GM21515 (cell line): ENCODE results near the gene TSPAN9.
"Not testable (repeated sequence)": the region's sequence is repeated elsewhere in the genome, so short reads cannot be mapped to it uniquely, and the experiment has no call there.

Experiments
- ATAC-seq: cut with Tn5 transposase; IDR thresholded peaks from one replicate; pipeline ENCODE4 v1.9.1; 2021; ENCODE audit not compliant: unreplicated experiment

The TSPAN9 gene

DNA sequence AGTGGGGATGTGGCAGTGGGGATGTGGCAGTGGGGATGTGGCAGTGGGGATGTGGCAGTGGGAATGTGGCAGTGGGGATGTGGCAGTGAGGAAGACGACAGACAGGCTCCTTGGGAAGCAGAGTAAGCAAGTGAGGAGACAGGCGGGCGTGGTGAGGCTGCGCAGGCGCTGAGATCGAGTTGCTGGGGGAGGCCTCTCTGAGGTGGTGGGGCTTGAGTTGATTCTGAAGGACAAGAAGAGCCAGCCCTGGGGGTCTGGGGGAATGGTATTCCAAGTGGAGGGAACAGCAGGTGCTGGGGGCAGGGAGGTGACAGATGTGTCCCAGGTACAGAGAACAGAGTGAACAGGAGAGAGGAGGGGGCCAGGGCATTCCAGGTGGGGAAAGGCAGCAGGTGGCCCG, 33.8 kb upstream of the TSPAN9 start:
- ATAC-seq: no peak

DNA sequence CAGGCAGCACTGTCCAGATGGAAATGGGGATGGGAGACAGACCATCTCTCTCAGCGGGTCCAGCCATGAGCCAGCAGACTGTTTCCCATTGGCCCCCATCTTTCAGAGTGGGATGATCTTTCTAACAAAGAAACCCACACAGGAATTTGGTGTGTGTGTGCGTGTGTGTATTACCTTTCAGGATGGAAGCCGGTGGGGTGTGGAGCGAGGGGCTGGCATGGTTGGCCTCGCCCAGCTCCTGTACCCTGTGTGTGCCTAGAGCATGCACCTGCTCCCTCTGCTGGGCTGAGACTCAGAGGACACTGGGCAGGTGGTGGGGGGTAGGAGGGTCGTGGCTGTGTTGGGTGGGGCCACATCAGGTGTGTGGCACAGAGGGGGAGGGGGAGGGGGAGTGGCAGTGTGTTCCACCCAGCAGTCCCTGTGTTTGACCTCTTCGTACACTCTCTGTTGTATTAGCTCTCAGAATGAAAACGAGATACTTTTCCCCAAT, 33.0 kb upstream of the TSPAN9 start:
- no peak for ATAC-seq

DNA sequence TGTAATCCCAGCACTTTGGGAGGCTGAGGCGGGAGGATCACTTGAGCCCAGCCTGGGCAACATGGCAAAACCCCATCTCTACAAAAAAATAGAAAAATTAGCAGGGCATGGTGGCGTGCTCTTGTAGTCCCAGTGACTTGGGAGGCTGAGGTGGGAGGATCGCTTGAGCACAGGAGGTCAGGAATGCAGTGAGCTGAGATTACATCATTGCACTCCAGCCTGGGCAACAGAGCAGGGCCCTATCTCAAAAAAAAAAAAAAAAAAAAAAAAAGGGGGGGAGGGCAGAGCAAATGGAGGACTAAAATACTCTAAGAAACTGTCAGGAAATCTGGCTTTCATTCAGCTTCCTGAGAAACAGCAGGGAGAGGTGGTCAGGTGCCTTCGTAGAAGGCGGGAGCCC, 31.7 kb upstream of the TSPAN9 start:
- ATAC-seq: no peak

DNA sequence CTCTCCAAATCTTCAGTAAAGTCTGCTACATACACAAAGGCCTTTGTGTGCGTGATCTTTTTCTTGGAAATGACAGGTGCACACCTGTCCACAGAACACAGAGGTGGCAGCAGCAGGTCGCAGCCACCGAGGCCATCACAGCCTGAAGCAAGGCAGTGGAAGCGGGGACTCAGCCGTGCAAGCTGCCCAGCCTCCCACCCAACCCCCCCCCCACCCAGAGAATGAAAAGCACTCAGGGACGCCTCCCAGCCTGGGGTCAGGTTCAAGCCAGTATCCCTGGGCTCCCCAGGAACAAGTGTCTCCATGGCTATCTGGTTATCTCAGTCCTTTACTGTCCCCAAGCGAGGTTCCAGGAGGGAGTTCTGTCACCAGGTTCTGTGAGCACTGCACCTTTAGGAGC, 31.2 kb upstream of the TSPAN9 start:
- ATAC-seq: no peak

DNA sequence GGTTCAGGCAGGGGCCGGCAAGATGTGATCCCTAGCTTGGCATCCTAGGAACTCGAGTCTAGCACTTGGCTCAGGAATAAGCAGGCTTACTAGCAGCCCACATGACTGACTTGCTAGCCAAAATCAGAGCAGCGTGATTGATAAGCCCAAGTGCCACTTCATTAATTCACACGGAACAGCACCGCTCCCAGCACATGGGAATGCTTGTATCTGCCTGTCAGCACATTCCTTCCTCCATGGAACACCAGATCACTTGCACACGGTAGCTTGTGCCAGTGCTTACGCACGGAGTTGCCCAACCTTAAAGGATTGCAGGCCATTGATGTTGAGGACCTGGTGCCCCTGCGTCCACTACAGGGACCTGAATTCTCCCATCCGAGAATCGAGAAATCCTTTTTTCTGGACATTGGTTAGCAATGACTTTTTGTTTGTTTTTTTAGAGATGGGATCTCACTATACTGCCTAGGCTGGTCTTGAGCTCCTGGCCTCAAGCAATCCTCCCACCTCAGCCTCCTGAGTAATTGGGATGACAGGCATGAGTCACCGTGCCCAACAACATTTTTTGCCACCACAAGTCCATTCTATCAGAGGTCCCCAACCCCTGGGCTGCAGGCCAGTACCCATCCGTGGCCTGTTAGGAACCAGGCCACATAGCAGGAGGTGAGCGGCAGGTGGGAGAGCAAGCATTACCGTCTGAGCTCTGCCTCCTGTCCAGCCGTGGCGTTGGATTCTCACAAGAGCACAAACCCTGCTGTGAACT, 30.6 kb upstream of the TSPAN9 start:
- ATAC-seq: no peak

DNA sequence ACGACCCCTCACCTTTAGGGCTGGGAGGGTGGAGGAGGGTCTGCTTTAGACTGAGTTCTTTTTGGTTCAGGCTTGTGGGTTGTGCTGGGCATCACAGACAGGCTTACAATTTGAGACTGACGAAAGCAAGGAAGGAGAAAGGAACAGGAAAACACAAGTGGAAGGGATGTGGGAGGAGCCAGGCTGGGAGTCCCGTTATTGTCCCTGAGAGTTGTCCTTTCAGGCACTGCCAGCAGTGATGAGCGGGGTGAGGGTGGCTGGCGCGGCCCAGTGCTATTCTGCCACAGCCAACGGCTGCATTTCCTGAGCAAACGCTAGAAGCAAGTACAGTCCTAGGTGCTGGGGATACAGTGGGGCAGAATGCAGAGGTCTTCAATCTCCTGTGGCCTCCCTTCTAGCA, 29.2 kb upstream of the TSPAN9 start:
- no peak for ATAC-seq

DNA sequence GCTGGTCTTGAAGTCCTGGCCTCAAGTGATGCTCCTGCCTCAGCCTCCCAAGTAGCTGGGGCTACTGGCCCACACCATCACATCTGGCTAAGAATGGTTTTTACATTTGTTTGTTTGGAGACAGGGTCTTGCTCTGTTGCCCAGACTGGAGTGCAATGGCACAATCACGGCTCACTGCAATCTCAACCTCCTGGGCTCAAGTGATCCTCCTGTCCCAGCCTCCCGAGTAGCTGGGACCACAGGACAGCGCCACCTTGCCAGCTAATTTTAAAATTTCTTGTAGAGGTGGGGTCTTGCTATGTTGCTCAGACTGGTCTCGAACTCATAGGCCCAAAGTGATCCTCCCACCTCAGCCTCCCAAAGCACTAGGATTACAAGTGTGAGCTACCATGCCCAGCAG, 28.6 kb upstream of the TSPAN9 start:
- ATAC-seq: no peak

DNA sequence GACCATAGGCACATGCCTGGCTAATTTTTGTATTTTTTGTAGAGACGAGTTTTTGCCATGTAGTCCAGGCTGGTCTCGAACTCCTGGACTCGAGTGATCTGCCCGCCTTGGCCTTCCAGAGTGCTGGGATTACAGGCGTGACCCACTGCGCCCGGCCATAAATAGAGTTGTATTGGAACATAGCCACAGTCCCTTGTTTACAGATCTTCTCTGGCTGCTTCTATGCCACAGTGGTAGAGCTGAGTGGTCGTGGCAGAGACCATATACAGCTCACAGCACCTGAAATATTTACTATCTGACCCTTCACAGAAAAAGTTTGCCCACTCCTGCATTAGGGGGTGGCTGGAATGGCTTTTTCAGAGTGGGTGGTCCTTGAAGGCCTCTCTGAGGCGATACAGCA, 28.0 kb upstream of the TSPAN9 start:
- no peak for ATAC-seq

DNA sequence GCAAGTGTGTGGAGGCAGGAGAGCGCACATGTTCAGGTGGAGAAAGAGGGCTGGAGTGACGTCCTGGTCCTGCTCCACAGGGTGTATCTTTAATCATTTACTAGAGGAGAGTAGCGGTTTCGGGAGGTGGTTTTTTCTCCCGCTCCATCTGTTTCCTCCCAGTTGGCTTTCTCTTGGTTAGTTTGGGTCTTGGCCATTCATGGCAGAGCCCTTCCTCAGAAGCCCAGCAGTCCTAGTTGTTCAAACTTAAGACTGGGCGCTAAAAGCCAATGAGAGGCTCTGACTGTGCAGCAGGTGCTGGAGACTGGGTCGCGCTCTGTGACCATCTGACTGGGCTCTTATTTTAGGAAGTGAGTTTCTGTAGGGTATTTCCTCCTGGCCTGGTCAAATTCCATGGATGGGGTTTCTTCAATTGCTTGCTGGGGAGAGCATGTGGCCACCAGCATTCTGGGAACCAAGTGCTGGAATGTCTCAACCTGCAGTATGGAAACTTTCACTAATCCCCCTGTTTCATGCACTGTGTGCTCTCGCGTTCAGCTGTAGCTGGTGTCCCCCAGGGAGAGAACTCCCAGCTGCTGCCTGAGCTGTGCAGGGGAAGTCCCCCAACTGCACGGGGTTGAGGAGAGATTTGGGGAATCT, 27.4 kb upstream of the TSPAN9 start:
- ATAC-seq: no peak

DNA sequence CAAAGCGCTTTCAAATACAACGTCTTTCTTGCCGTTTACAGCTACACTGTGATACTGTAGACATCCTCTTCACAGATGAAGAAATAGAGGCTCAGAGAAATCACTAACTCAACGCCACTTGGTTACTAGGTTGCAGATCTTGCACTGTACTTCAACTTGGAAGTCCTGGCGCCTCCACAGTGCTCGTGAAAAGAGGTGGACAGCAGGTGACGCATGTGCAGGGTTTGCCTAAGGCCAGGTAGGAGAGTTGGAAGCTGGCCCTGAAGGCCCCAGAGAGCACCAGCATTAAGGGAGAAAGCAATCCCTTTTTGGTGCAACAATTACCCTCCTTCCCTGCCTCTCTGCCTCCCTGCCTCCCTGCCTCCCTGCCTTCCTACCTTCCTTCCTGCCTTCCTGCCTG, 22.8 kb upstream of the TSPAN9 start:
- ATAC-seq: no peak

DNA sequence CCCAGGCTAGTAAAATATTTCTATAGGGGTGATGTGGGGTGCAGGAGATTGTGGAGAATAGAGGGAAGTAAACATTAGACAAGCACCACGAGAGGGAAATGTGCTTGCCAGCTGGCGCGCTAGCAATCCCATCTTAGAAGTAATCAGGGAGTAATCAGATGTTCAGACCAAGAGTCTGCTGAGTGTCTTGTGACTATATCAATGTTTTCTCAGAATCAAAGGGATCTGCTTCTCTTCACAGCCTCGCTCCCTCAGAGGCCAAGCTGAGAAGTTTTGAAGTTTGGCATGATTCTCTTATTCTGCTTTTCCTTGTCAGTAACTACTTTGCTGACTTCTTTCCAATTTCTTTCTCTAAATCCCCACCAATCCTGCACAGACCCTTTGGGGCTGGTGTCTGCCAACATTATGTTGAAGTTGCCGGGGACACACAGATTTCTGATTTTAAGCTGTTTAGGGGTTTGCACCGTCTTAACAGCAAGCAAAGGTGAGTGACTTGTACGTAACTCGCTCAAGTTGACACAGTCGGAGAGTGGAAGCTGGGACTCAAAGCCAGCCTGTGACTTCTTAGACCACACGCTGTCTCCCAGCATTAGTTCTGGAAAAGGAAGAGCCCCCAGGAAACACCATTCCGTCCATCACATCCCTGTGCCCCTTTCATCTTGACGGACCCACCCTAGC, 22.0 kb upstream of the TSPAN9 start:
- ATAC-seq: no peak

DNA sequence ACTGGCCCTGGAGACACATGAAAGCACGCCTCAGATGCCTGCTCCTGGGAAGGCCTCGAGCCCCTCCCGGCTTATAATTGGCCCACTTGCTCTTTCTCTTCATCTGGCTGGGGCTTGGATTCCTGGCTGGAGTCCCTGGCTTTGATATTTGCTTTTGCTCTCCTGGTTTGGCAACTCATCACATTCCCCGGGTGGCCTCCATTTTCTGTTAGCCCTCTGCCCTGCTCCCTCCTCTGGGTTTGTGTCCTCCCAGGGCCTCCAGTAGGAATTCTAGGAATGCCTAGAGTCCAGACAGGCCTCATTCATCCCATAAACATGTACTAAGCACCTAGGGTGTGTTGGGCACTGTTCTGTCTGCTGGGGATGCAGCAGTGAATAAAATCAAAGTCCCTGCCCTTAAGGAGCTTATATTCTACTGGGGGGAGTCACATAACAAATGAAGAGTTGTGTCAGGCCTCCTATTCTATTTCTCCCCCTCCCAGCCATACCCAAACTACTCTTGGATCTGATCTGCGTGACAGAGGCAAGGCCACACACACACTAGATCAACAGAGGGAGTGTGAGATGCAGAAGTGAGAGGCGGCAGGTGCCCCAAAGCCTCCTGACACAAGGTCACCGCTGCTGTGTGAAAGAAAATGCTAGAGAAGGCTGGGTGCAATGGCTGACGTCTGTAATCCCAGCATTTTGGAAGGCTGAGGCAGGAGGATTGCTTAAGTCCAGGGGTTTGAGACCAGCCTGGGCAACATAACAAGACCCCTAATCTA, 21.3 kb upstream of the TSPAN9 start:
- ATAC-seq: no peak

DNA sequence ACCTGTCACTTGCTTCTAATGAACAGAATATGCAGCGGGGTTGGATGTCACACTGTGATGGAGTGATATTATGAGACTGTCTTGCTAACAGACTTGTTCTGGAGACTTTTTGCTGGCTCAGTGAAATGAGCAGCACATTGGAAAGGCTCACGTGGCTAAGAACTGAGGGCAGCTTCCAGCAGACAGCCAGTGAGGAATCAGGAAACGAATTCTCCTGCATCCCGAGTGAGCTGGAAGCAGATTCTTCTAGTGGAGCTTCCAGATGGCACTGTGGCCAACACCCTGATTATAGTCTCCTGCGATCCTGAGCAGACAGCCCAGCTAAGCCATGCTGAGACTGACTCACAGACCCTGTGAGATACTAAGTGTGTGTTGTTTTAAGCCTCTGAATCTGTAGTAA, 16.1 kb upstream of the TSPAN9 start:
- ATAC-seq: no peak

DNA sequence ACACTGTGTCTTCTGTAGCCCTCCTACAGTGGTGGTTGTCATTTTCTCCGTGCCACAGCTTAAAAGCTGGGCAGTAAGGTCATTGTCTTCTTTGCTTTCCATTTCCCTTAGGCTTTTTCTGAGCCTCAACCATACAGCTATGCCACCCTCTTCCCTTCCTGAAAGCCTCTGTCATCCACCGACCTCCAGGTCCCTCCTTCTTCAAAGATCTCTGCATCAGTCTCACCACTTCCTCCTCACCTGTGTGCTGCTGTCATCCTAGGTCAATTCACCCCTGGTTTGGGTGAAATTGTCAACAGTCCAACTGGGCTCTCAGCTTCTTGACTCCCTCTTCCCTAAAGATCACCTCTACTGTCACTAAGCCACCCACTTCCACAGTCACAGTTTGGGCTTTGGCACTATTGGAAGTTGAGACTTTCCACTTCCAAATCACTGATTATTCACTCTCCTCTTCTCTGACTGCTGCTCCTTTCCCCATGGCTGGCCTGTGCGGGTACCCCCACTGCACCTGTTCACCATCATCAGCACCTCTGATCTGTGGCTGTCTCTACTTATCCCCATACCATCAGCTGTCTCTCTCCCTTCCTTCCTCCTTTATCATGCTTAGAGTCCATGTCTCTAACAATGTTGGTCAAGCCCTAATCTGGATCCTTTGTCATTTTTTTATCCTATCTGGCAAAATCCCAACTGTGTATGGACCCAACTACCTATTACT, 15.5 kb upstream of the TSPAN9 start:
- ATAC-seq: no peak

DNA sequence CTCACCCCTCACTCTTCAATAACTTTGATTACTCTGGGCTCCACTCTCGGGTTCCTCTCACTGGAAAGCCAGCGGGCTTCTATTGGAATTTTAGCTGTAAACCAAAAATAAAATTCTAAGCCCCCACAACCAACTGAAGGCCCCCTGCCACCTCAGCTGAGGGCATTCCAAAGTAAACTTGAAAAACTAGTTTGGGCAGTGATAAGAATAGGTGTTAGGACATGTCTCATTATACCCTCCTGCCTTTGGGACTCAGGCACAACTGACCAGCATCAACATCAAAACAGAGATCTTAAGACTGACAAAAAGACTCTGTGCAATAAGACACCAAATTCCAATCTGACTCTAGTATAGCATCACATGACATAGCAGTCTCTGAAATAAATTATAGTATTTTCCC, 11.9 kb upstream of the TSPAN9 start:
- ATAC-seq: no peak

DNA sequence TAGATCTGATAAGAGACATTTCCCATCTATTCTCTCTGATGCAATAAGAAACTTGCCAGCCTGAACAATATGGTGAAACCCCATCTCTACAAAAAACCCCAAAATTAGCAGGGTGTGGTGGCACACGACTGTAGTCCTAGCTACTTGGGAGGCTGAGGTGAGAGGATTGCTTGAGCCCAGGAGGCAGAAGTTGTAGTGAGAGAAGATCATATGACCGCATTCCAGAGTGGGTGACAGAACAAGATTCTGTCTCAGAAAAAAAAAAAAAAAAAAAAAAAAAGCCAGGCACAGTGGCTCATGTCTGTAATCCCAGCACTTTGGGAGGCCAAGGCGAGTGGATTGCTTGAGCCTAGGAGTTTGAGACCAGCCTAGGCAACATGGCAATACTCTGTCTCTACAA, 11.3 kb upstream of the TSPAN9 start:
- not testable (repeated sequence) for ATAC-seq

DNA sequence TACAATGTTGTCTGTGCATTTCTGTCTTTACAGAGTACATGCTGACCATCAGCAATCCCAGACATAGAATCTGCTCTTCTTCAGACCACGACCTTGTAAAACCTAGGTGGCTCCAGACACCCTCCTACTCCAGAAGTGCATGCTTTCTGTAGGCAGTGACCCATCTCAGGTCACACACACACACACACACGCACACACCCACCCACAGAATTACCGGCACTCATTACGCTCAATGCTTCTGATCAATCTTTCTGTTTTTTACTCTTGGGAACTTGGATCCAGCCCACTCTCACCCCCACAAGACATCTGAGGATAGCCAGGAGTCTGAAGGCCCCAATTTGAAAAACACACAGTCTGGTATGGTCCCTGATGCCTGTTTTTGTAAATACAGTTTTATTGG, 7.5 kb upstream of the TSPAN9 start:
- ATAC-seq: no peak

DNA sequence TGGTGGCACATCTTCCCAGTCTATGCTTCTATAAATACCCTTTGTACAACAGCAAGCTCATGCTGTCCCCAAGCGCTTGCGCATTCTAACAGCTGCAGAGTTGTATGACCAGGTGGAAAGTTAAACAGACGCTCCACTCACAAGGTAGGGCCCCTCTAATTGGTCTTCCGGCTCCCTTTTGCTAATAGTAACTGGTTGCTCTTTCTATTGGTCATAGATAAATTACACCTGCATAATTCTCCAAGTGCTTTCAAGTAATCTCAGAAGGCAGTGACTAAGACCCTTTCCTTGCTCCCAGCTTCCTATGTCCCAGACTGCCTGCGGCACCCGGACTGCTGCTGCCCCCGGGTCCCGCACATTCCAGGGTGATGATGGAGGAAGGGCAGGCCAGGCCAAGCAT, 6.1 kb upstream of the TSPAN9 start:
- no peak for ATAC-seq

DNA sequence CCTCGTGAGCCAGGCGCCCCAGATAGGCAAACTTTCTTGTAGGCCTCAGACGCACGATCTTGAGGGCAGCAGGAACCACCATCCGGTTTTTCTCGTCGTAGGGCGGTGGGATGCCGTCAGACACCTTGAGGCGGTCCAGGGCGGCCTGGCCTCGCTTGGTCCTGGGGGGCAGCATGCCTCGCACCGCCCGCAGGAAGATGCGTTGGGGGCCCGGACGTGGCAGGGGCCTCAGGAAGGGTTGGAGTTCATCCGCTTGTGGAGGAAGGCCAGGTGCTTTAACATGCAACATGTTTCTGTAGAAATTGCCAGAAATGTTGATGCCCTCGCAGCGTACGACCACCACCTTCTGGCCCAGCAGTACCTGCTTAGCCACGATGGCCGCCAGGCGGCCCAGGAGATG, 5.5 kb upstream of the TSPAN9 start:
- no peak for ATAC-seq

DNA sequence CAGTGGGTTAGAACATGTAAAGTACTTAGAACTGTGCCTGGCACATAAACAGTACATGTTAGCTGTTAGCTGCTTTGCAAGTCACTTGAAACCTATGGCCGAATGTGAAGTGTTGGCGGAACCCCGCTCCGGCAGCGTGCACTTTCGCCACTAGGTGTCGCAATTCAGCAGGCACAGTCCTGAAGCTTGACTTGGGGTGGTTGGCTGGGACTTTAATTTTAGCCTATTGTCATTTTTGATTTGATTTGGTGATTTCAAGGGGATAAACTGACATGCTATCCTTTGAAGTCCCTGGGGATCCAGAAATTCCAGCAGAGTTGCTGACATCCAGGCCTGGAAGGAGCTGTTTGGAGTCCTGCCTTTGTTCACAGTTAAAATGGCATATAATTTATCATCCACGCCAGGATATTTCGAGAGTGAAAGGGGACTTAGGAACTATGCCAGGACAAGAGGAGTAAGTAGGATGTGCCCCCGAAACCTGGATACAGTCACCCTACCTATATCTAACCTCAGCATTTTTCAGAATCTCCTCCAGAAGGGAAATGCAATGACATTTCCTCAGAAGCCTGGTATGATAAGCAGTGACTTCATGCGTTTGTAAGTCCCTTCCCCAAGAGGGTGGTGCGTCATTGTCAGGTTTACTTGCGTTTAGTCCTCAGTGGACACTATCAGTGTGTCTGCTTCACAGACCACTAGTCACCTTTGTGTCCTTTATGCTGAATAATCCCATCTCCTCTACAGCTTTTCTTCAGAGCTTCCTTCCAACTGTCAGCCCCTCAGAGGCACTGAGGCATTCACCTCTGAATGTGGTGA, 3.5 kb upstream of the TSPAN9 start:
- ATAC-seq: peak; percentile 66
